ENCODE data around the gene AQP9.

Gene AQP9

GRCh38 chr15:58117619-58118018 lies 20.6 kb upstream of the AQP9 start:
- TF ChIP-seq CTCF (IDR thresholded peaks at IDR 0.05; ENCODE audit: low read depth, low read length, missing control alignments): no peak
- Histone ChIP-seq H3K27me3 (replicated peaks) (peaks cover 2% of the 10 kb centered on the region), H3K36me3 (replicated peaks) (no peaks in the 10 kb centered on the region), H3K4me3 (ENCODE audit: low read depth, low read length) (no peak overlapping the region), H3K27ac (no peak overlapping the region)
- DNase-seq: no peak
- in situ Hi-C loops (cut with HindIII; ENCODE audit: low pct_ligation_motif_present, low sequenced_read_pairs): no loop called here

- no peak for DNase-seq
- Histone ChIP-seq H3K27me3 (replicated peaks) (peaks cover 2% of the 10 kb centered on the region), H3K4me3 (ENCODE audit: low read depth, low read length) (no peak overlapping the region), H3K27ac (no peak overlapping the region), H3K36me3 (replicated peaks) (no peaks in the 10 kb centered on the region)
- in situ Hi-C loops (cut with HindIII; ENCODE audit: low pct_ligation_motif_present, low sequenced_read_pairs): no loop called here
- no peak for TF ChIP-seq CTCF (IDR thresholded peaks at IDR 0.05; ENCODE audit: low read depth, low read length, missing control alignments)
These were observed 19.9 kb upstream of the AQP9 start for GRCh38 chr15:58118272-58118671.

GRCh38 chr15:58119016-58119415 lies 19.2 kb upstream of the AQP9 start:
- in situ Hi-C loops (cut with HindIII; ENCODE audit: low pct_ligation_motif_present, low sequenced_read_pairs): no loop called here
- H3K27me3 ChIP-seq (replicated peaks): peaks cover 2% of the 10 kb centered on the region
- no peak overlapping the region for H3K4me3 ChIP-seq (ENCODE audit: low read depth, low read length)
- H3K27ac ChIP-seq: no peak overlapping the region
- DNase-seq: no peak
- TF ChIP-seq CTCF (IDR thresholded peaks at IDR 0.05; ENCODE audit: low read depth, low read length, missing control alignments): no peak
- H3K36me3 ChIP-seq (replicated peaks): no peaks in the 10 kb centered on the region

- Histone ChIP-seq H3K27ac (no peak overlapping the region), H3K36me3 (replicated peaks) (no peaks in the 10 kb centered on the region), H3K27me3 (replicated peaks) (no peaks in the 10 kb centered on the region), H3K4me3 (ENCODE audit: low read depth, low read length) (no peak overlapping the region)
- in situ Hi-C loops (cut with HindIII; ENCODE audit: low pct_ligation_motif_present, low sequenced_read_pairs): no loop called here
- no peak for DNase-seq
- TF ChIP-seq CTCF (IDR thresholded peaks at IDR 0.05; ENCODE audit: low read depth, low read length, missing control alignments): no peak
These were observed 13.6 kb upstream of the AQP9 start for GRCh38 chr15:58124585-58124984.

GRCh38 chr15:58125333-58125732 lies 12.8 kb upstream of the AQP9 start:
- no peaks in the 10 kb centered on the region for H3K27me3 ChIP-seq (replicated peaks)
- TF ChIP-seq CTCF (IDR thresholded peaks at IDR 0.05; ENCODE audit: low read depth, low read length, missing control alignments): no peak
- DNase-seq: no peak
- H3K27ac ChIP-seq: no peak overlapping the region
- H3K4me3 ChIP-seq (ENCODE audit: low read depth, low read length): no peak overlapping the region
- H3K36me3 ChIP-seq (replicated peaks): no peaks in the 10 kb centered on the region
- in situ Hi-C loops (cut with HindIII; ENCODE audit: low pct_ligation_motif_present, low sequenced_read_pairs): no loop called here

GRCh38 chr15:58134886-58135285 lies 3.3 kb upstream of the AQP9 start:
- DNase-seq: no peak
- no peak overlapping the region for H3K27ac ChIP-seq
- TF ChIP-seq CTCF (IDR thresholded peaks at IDR 0.05; ENCODE audit: low read depth, low read length, missing control alignments): no peak
- in situ Hi-C loops (cut with HindIII; ENCODE audit: low pct_ligation_motif_present, low sequenced_read_pairs): no loop called here
- H3K4me3 ChIP-seq (ENCODE audit: low read depth, low read length): no peak overlapping the region
- H3K27me3 ChIP-seq (replicated peaks): no peaks in the 10 kb centered on the region
- no peaks in the 10 kb centered on the region for H3K36me3 ChIP-seq (replicated peaks)

Data from brain microvascular endothelial cell (primary cell).